ENCODE results near the gene MFSD2B. TPM values are rescaled to one million over a fixed set of nuclear protein-coding genes. Genes with fewer than 3 reads are reported as not detected.

The MFSD2B gene
- 1.5 TPM in 1 of 2 replicates, not detected in the other for total RNA-seq (2012; rRNA removed)

GRCh38 chr2:24009680-24010476 lies at the start of gene MFSD2B:
Gene MFSD2B, plus strand, starts transcription at chr2:24010085. Its CDS starts 12 bp downstream, at chr2:24010097.
- Histone ChIP-seq H3K9me3 (replicated peaks; ENCODE audit: low read length) (no peaks in the 10 kb centered on the region), H3K9ac (ENCODE audit: low read depth, low read length) (peak within 1 kb of the TSS; percentile 79), H3K4me2 (ENCODE audit: low read length) (peak within 1 kb of the TSS; percentile 94), H3K36me3 (ENCODE audit: insufficient read depth, low read length) (no peaks in the 10 kb centered on the region), H3K4me3 (ENCODE audit: low read length) (peak within 1 kb of the TSS; percentile 73), H3K4me1 (ENCODE audit: control insufficient read depth, insufficient read depth, low read length) (peaks cover 22% of the 10 kb centered on the region), H3K27me3 (ENCODE audit: control insufficient read depth, insufficient read depth, low read length) (no peaks in the 10 kb centered on the region)

GRCh38 chr2:23967846-23968245 lies 42.0 kb upstream of the MFSD2B start:
- no peak overlapping the region for H3K4me3 ChIP-seq (ENCODE audit: low read length)
- no peak overlapping the region for H3K9ac ChIP-seq (ENCODE audit: low read depth, low read length)
- H3K36me3 ChIP-seq (ENCODE audit: insufficient read depth, low read length): peaks cover 10% of the 10 kb centered on the region
- H3K4me1 ChIP-seq (ENCODE audit: control insufficient read depth, insufficient read depth, low read length): no peaks in the 10 kb centered on the region
- no peak overlapping the region for H3K4me2 ChIP-seq (ENCODE audit: low read length)
- no peaks in the 10 kb centered on the region for H3K27me3 ChIP-seq (ENCODE audit: control insufficient read depth, insufficient read depth, low read length)
- no peaks in the 10 kb centered on the region for H3K9me3 ChIP-seq (replicated peaks; ENCODE audit: low read length)

- Histone ChIP-seq H3K9me3 (replicated peaks; ENCODE audit: low read length) (no peaks in the 10 kb centered on the region), H3K4me1 (ENCODE audit: control insufficient read depth, insufficient read depth, low read length) (no peaks in the 10 kb centered on the region), H3K9ac (ENCODE audit: low read depth, low read length) (no peak overlapping the region), H3K36me3 (ENCODE audit: insufficient read depth, low read length) (no peaks in the 10 kb centered on the region), H3K4me3 (ENCODE audit: low read length) (no peak overlapping the region), H3K4me2 (ENCODE audit: low read length) (no peak overlapping the region), H3K27me3 (ENCODE audit: control insufficient read depth, insufficient read depth, low read length) (no peaks in the 10 kb centered on the region)
These were observed 33.0 kb upstream of the MFSD2B start for GRCh38 chr2:23976883-23977282.

GRCh38 chr2:23988371-23988770 lies 21.5 kb upstream of the MFSD2B start:
- H3K27me3 ChIP-seq (ENCODE audit: control insufficient read depth, insufficient read depth, low read length): no peaks in the 10 kb centered on the region
- H3K4me1 ChIP-seq (ENCODE audit: control insufficient read depth, insufficient read depth, low read length): no peaks in the 10 kb centered on the region
- H3K4me2 ChIP-seq (ENCODE audit: low read length): no peak overlapping the region
- no peak overlapping the region for H3K4me3 ChIP-seq (ENCODE audit: low read length)
- H3K36me3 ChIP-seq (ENCODE audit: insufficient read depth, low read length): peaks cover 5% of the 10 kb centered on the region
- no peaks in the 10 kb centered on the region for H3K9me3 ChIP-seq (replicated peaks; ENCODE audit: low read length)
- no peak overlapping the region for H3K9ac ChIP-seq (ENCODE audit: low read depth, low read length)

GRCh38 chr2:23992931-23993330 lies 17.0 kb upstream of the MFSD2B start:
- no peaks in the 10 kb centered on the region for H3K9me3 ChIP-seq (replicated peaks; ENCODE audit: low read length)
- no peaks in the 10 kb centered on the region for H3K27me3 ChIP-seq (ENCODE audit: control insufficient read depth, insufficient read depth, low read length)
- H3K36me3 ChIP-seq (ENCODE audit: insufficient read depth, low read length): no peaks in the 10 kb centered on the region
- H3K9ac ChIP-seq (ENCODE audit: low read depth, low read length): no peak overlapping the region
- no peak overlapping the region for H3K4me2 ChIP-seq (ENCODE audit: low read length)
- no peaks in the 10 kb centered on the region for H3K4me1 ChIP-seq (ENCODE audit: control insufficient read depth, insufficient read depth, low read length)
- H3K4me3 ChIP-seq (ENCODE audit: low read length): no peak overlapping the region

GRCh38 chr2:23993736-23994269 lies 16.1 kb upstream of the MFSD2B start:
- H3K4me1 ChIP-seq (ENCODE audit: control insufficient read depth, insufficient read depth, low read length): no peaks in the 10 kb centered on the region
- H3K4me2 ChIP-seq (ENCODE audit: low read length): no peak overlapping the region
- no peaks in the 10 kb centered on the region for H3K27me3 ChIP-seq (ENCODE audit: control insufficient read depth, insufficient read depth, low read length)
- peaks cover 2% of the 10 kb centered on the region for H3K36me3 ChIP-seq (ENCODE audit: insufficient read depth, low read length)
- no peaks in the 10 kb centered on the region for H3K9me3 ChIP-seq (replicated peaks; ENCODE audit: low read length)
- no peak overlapping the region for H3K4me3 ChIP-seq (ENCODE audit: low read length)
- H3K9ac ChIP-seq (ENCODE audit: low read depth, low read length): no peak overlapping the region

GRCh38 chr2:23994567-23994966 lies 15.3 kb upstream of the MFSD2B start:
- Histone ChIP-seq H3K27me3 (ENCODE audit: control insufficient read depth, insufficient read depth, low read length) (no peaks in the 10 kb centered on the region), H3K4me3 (ENCODE audit: low read length) (no peak overlapping the region), H3K4me1 (ENCODE audit: control insufficient read depth, insufficient read depth, low read length) (no peaks in the 10 kb centered on the region), H3K36me3 (ENCODE audit: insufficient read depth, low read length) (peaks cover 4% of the 10 kb centered on the region), H3K9me3 (replicated peaks; ENCODE audit: low read length) (no peaks in the 10 kb centered on the region), H3K9ac (ENCODE audit: low read depth, low read length) (no peak overlapping the region), H3K4me2 (ENCODE audit: low read length) (no peak overlapping the region)

- Histone ChIP-seq H3K4me3 (ENCODE audit: low read length) (no peak overlapping the region), H3K4me2 (ENCODE audit: low read length) (no peak overlapping the region), H3K27me3 (ENCODE audit: control insufficient read depth, insufficient read depth, low read length) (no peaks in the 10 kb centered on the region), H3K9ac (ENCODE audit: low read depth, low read length) (no peak overlapping the region), H3K4me1 (ENCODE audit: control insufficient read depth, insufficient read depth, low read length) (peaks cover 18% of the 10 kb centered on the region), H3K9me3 (replicated peaks; ENCODE audit: low read length) (no peaks in the 10 kb centered on the region), H3K36me3 (ENCODE audit: insufficient read depth, low read length) (no peaks in the 10 kb centered on the region)
These were observed 2.2 kb upstream of the MFSD2B start for GRCh38 chr2:24007693-24008092.

GRCh38 chr2:24008672-24009366 lies 1.1 kb upstream of the MFSD2B start:
- Histone ChIP-seq H3K4me1 (ENCODE audit: control insufficient read depth, insufficient read depth, low read length) (peaks cover 18% of the 10 kb centered on the region), H3K4me2 (ENCODE audit: low read length) (no peak overlapping the region), H3K27me3 (ENCODE audit: control insufficient read depth, insufficient read depth, low read length) (no peaks in the 10 kb centered on the region), H3K36me3 (ENCODE audit: insufficient read depth, low read length) (no peaks in the 10 kb centered on the region), H3K9me3 (replicated peaks; ENCODE audit: low read length) (no peaks in the 10 kb centered on the region), H3K9ac (ENCODE audit: low read depth, low read length) (no peak overlapping the region), H3K4me3 (ENCODE audit: low read length) (peak overlapping the region; percentile 73)

GRCh38 chr2:24009367-24009679 lies 562 bp upstream of the MFSD2B start:
- Histone ChIP-seq H3K9ac (ENCODE audit: low read depth, low read length) (peak overlapping the region; percentile 79), H3K36me3 (ENCODE audit: insufficient read depth, low read length) (no peaks in the 10 kb centered on the region), H3K4me1 (ENCODE audit: control insufficient read depth, insufficient read depth, low read length) (peaks cover 18% of the 10 kb centered on the region), H3K4me3 (ENCODE audit: low read length) (peak overlapping the region; percentile 73), H3K9me3 (replicated peaks; ENCODE audit: low read length) (no peaks in the 10 kb centered on the region), H3K27me3 (ENCODE audit: control insufficient read depth, insufficient read depth, low read length) (no peaks in the 10 kb centered on the region), H3K4me2 (ENCODE audit: low read length) (peak overlapping the region; percentile 94)

- H3K9me3 ChIP-seq (replicated peaks; ENCODE audit: low read length): no peaks in the 10 kb centered on the region
- peak overlapping the region; percentile 73 for H3K4me3 ChIP-seq (ENCODE audit: low read length)
- H3K9ac ChIP-seq (ENCODE audit: low read depth, low read length): peak overlapping the region; percentile 79
- H3K4me1 ChIP-seq (ENCODE audit: control insufficient read depth, insufficient read depth, low read length): peaks cover 30% of the 10 kb centered on the region
- H3K27me3 ChIP-seq (ENCODE audit: control insufficient read depth, insufficient read depth, low read length): no peaks in the 10 kb centered on the region
- H3K4me2 ChIP-seq (ENCODE audit: low read length): peak overlapping the region; percentile 94
- no peaks in the 10 kb centered on the region for H3K36me3 ChIP-seq (ENCODE audit: insufficient read depth, low read length)
These were observed 778 bp downstream of the MFSD2B start for GRCh38 chr2:24010477-24011249.

Data from skeletal muscle satellite cell (primary cell).